NCI-H1105 (cell line): Measurements from ENCODE around the gene CCDC90B.
A peak's percentile ranks its signal among the peaks of the same experiment; 100 is the strongest.
"Not testable (repeated sequence)": the region's sequence is repeated elsewhere in the genome, so short reads cannot be mapped to it uniquely, and the experiment has no call there.

Experiments used
- DNase-seq: peaks from one replicate; lab custom pipeline; 2025; lab: John Stamatoyannopoulos, UW

Gene CCDC90B

GRCh38 chr11:83287631-83288030 is 1.5 kb upstream of the CCDC90B start:
- no peak for DNase-seq

DNA sequence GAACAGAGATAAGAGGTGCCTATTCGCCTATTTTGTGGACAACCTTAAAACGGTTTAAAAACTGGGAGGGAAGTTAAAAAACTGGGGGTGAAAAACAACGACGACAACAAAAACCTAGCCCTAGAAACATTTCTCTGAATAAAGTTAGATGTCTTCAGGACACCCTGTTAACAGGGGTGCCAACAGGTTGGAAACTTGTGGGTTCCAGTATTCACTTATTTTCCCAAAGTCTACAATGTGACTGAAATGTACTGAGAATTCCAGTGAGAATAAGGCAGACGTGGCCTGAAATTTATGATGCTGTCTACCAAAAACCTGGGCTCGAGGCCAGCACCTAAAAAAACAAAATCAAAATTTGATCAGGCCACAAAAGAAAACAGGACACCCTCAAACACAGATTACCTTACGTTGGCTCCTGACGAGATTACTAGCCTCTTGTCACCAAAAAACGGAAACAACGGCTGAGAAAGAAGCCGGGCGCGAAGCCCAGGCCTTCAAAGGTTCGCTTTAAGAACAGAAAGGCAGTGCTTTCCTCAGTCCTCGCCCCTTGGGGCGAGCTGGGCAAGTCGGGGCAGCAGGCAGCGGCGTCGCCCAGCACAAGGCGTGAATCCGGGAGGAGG is 906 bp downstream of the CCDC90B start:
- peak; percentile 91 for DNase-seq

DNA sequence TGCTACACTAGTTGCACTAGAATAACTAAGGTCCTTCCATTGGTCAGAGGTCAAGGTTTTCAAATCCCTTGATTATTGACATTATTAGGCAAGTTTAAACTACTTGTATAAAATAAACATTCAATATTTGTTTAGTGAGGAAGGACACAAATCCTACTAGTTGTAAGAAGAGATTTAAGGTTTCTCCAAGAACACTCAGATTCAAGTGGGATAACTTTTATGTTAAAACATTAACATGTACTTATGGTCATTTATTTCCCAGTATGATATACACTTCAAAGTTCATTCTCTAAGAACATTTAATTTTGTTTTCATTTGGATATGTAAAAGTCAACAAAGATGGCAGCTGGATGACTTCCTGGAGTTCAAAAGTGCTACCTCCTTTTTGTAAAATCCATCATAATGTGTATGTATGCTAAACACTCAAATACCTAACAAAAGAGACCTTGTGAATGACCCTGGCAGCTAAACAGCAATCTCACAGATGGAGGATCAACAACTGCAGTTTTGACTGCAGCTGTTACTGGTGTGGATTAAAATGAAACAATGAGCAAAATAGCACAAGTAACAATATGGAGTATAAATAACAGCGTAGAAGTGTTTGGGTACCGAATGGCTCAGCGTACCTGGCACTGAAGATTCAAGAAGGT is 1.5 kb downstream of the CCDC90B start:
- no peak for DNase-seq

DNA sequence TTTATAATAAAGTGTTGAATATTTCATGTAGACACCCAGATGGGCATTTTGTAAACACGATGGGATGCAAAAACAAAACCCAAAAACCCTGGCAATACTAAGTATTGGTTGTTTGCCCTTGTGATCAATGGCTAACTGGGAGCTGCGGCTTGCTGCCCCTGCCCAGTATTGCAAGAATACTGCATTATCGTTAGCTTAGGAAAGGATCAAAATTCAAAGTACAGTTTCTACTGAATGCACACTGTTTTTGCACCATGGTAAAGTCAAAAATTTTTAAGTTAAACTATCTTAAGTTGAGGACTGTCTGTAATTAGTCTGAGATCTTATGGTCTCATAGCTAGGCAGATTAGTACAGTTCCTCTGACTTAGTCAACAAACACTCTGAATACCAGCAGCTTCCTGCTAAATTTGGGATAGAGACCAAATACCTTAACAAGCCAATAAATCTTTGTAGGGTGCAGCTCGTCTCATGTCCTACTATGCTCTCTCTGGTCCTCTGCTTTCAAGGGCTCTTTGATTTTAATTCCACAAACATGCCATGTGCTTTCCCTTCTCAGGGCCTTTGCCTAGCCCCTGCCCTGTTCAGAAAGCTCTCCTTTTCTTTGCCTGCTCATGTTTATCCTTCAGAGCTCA is 4.0 kb downstream of the CCDC90B start:
- no peak for DNase-seq

DNA sequence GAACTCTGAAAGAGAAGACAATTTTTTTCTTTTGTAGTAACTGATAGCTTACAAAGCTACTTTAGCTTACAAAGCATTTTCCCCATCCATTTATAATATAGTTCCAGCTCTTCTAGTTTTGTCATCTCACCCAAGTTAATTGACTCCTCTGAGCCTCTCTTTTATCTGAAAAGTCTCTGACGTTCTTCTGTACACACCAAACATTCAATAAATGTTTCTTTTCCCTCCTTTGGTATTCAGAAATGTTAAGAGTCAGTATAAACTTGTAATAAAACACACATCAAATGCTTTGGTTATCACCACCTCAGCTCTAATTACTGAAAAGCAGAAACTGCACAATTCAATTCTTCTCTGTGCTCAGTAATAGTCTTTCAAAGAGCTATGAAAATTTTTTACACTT is 5.9 kb downstream of the CCDC90B start:
- no peak for DNase-seq

DNA sequence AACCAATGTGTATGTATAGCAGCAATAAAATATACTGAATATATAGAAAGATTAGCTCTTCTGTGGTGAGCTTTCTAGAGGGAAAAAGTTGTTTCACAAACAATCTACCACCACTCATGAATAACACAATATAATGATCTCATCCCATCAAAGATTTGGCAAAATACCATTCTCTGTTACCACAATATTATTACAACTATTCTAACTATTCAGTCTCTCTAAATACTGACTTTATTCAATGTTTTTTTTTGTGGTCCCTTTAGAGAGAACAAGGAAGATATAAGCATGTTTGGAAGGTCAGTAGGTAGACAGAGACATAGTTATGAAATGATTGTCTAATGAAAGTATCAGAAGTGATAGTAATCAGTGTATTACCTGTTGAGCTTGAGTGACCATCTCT is 7.8 kb downstream of the CCDC90B start:
- DNase-seq, result no peak

DNA sequence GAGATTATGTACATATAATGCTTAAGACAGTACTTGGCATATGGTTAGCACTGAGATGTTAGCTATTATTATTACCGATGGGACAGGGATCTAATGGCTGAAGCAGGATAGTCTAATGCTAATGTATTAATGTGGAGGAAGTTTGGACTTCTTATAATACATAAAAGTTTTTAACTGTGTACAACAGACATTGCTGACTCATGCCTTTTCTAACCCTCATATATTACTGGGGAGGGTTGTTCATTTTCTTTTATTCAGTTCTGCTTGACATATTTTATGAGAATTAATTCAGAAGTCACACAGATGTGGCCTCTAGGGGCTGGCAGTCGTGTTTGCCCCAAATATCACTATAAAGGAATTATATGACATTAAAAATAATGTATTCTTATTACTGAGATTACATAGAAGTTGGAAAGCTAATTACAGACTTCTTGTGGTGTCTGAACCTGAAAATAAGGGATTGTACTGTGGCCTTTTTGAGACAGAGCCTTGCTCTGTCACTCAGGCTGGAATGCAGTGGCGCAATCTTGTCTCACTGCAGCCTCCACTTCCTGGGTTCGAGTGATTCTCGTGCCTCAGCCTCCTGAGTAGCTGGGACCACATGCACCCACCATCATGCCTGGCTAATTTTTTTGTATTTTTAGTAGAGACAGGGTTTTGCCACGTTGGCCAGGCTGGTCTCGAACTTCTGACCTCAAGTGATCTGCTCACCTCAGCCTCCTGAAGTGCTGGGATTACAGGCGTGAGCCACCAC is 10.1 kb downstream of the CCDC90B start:
- no peak for DNase-seq

DNA sequence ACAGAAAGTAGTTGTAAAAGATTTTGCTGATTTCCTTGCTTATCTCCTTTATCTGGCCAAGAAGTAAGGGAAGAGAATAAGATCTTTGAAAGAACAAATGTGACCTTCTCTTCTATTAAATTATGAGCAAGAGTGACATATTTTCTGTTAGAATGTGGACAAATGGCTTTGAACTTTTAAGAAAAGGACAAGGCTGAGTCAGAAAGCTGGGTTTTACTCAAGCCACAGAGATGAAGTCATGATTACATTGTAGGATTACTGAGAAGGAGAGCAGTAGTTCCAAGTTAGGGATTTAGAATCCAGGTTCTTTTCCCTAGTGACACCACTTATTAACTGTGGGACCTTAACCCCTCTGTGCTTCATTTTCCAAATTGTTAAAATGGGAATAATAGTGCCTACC is 13.5 kb downstream of the CCDC90B start:
- no peak for DNase-seq

- not testable (repeated sequence) for DNase-seq
Observed at GRCh38 chr11:83271734-83272133, 14.4 kb downstream of the CCDC90B start.

GRCh38 chr11:83269080-83269479 is 17.1 kb downstream of the CCDC90B start:
- not testable (repeated sequence) for DNase-seq

GRCh38 chr11:83265331-83265730 is 20.8 kb downstream of the CCDC90B start:
- DNase-seq, result no peak

- no peak for DNase-seq
Observed at GRCh38 chr11:83259559-83259958, 26.6 kb downstream of the CCDC90B start.

DNA sequence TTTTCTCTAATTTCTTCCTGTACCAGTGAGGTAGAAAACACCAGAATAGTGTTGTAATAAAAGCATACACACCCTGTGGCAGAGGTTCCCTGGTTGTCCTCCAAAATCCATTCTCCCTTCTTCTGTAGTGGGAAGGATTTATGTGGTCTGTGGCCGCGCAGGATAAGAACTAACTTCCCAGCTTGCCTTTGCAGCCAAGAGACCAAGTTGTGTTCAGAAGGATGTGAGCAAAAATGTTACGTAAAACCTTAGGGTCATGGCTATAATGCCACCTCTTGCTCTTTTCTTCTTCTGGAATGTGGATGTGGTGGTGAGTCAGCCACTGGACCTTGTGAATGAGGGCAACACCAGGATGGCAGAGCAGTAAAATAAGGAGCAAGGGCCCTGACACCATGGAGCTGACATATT is 28.4 kb downstream of the CCDC90B start:
- DNase-seq, result no peak

- DNase-seq, result no peak
Observed at GRCh38 chr11:83256602-83257340, 29.4 kb downstream of the CCDC90B start.

DNA sequence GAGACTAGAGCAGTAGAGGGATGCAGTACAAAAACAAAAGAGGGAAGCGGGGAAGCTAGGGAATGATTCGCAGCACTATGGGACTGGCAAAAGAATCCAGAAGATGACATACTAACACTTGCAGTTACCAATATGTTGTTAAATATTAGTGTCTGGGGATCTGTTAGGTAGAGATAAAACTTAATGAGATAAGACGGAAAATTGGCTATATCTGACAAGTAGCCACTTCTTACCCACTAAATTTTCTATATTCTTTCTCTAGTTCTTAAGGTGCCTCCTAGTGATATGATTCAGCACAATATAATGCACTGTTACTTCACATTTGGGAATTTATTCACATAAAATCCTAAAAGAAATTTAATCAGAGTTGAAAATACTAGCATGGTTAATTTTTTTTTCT is 30.8 kb downstream of the CCDC90B start:
- DNase-seq, result no peak

DNA sequence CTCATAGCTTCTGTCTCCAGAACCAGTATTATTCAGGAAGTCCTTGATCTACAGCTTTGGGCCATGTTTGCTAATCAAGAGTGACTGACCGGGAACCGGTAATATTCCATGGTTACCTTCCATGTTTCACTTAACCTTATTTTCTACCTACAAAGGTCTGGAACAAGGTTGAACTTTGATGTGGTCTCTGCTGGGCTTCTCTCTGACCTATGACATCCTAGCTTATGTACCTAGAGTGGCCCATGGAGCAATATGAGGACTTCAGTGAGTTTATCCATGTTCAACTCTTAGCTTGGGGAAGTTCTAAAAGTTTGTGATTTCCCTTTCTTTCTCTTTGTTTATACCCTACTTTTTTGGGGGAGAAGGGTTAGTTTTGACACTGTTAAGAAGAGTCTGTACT is 33.2 kb downstream of the CCDC90B start:
- no peak for DNase-seq

- no peak for DNase-seq
Observed at GRCh38 chr11:83252266-83252665, 33.9 kb downstream of the CCDC90B start.

DNA sequence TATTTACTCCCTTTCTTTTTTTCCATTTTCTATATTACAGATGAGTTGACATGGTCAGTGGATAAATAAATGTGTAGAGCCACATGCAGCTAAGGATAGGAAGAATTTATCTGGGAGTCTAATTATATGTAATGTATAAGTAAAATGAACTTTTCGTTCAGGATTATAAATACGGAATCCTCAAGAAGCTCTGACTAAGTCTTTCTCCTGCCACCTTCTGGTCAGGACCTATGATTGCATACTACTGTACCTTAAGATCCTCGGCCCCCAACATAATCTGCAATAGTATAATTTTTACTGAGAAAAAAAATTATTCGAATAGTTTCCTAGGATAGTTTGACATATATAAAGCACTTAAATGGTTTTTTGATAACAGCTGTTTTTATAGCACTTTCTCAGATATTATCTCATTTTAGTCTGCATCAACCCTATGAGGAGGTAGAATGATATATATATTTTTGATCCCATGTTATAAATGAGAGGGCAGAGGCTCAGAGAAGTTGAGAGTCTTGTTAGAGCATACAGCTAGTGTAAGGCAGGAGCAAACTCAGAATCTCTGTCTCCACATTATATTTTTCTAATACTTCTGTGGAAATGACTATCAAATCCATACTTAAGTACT is 36.1 kb downstream of the CCDC90B start:
- peak; percentile 39 for DNase-seq

DNA sequence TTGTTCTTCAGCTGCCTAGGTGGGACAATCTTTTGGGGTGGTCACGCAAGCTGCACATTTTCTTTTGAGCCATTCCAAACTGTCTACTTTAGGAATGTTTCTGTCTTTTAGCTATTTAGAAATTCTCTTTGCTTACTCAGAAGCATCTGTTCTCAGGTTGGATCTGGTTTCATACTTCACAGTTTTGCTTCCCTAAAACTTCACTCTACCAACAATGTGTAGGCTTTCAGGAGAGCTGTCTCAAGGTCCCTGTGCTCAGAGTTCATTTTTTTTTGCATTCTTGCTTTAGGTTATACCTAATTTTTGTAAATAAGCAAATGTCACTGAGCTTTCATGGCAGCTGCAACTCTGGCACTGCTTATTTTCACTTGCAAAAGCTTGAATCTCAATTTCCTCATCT is 36.7 kb downstream of the CCDC90B start:
- DNase-seq, result no peak

- DNase-seq, result peak; percentile 15
Observed at GRCh38 chr11:83241291-83241946, 44.7 kb downstream of the CCDC90B start.

- DNase-seq, result no peak
Observed at GRCh38 chr11:83238111-83238510, 48.1 kb downstream of the CCDC90B start.
